ENCODE results near the gene RAP1GDS1. TPM values are rescaled to one million over a fixed set of nuclear protein-coding genes. Genes with fewer than 3 reads are reported as not detected.
A peak's percentile ranks its signal among the peaks of the same experiment; 100 is the strongest.

RAP1GDS1 gene
- total RNA-seq, 1 experiment from 2014 or later: 40.8 TPM

DNA sequence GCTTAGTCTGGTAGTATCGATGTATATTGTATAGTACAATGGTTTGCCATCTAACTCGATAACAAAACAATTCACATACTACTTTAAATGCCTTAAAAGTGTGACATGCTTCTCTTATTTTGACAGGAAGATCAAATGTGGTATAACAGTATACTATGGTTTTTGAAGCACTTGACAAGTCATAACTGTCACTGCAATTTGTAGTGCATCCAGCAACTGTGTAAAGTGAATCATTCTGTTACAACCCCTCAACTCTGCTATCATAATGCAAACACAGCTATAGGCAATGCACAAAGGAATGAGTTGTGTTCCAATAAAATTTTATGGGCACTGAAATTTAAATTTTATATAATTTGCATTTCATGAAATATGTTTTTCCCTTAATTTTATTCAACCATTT is 14.0 kb downstream of the RAP1GDS1 start:
- intact Hi-C loops (cut with micrococcal nuclease): no loop called here
- peaks cover 97% of the 10 kb centered on the region for H3K79me2 ChIP-seq (ENCODE audit: insufficient read depth, low read length)
- H3K4me2 ChIP-seq (ENCODE audit: low read length): no peak overlapping the region
- no peak overlapping the region for H2AFZ ChIP-seq (ENCODE audit: low read depth, low read length, poor library complexity, severe bottlenecking)
- no peak overlapping the region for H3K4me3 ChIP-seq (replicated peaks in 1 of 2; ENCODE audit: low read depth in 1 of 2, low read length in 2 of 2)
- H3K27ac ChIP-seq (ENCODE audit: low read depth, low read length): no peak overlapping the region
- H4K20me1 ChIP-seq (ENCODE audit: insufficient read depth): no peaks in the 10 kb centered on the region
- BruUV-seq (replicated peaks): no TSS peak
- ATAC-seq (no peak), DNase-seq (ENCODE audit: low read depth, low spot score) (no peak)
- H3K9ac ChIP-seq (ENCODE audit: low read length): no peak overlapping the region
- H3K9me3 ChIP-seq (ENCODE audit: control insufficient read depth in 1 of 2, insufficient read depth in 1 of 2, low read depth in 1 of 2, low read length in 2 of 2): no peaks in the 10 kb centered on the region
- TF ChIP-seq, protein P1, sequence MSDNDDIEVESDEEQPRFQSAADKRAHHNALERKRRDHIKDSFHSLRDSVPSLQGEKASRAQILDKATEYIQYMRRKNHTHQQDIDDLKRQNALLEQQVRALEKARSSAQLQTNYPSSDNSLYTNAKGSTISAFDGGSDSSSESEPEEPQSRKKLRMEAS (IDR thresholded peaks at IDR 0.05): no peak
- no peak for TF ChIP-seq SIN3A (IDR thresholded peaks at IDR 0.05; ENCODE audit: low read depth)
- TF ChIP-seq POLR2A (IDR thresholded peaks at IDR 0.05; ENCODE audit: borderline replicate concordance, extremely low read depth, insufficient read depth, insufficient read length): no peak
- no peak for TF ChIP-seq FOSL1 (IDR thresholded peaks at IDR 0.05; ENCODE audit: low read depth)
- no peak for TF ChIP-seq CEBPB (IDR thresholded peaks at IDR 0.05; ENCODE audit: low read depth)
- no peaks in the 10 kb centered on the region for H3K36me3 ChIP-seq (ENCODE audit: control insufficient read depth in 1 of 2, insufficient read depth in 2 of 2, low read length in 2 of 2)
- ChIA-PET RAD21 (ENCODE audit: low non-redundant PET in 1 of 2, low total read pairs in 2 of 2, uncharacterized antibody in 2 of 2, unreplicated experiment in 2 of 2) (no interaction called here), CTCF (no interaction called here), POLR2A (no interaction called here)
- no peaks in the 10 kb centered on the region for H3K27me3 ChIP-seq (ENCODE audit: insufficient read depth, low read length)
- H3K4me1 ChIP-seq (ENCODE audit: control insufficient read depth in 1 of 2, insufficient read depth in 2 of 2, low read length in 2 of 2): no peaks in the 10 kb centered on the region
- no peaks in the 10 kb centered on the region for H3K9me2 ChIP-seq (ENCODE audit: insufficient read depth)

DNA sequence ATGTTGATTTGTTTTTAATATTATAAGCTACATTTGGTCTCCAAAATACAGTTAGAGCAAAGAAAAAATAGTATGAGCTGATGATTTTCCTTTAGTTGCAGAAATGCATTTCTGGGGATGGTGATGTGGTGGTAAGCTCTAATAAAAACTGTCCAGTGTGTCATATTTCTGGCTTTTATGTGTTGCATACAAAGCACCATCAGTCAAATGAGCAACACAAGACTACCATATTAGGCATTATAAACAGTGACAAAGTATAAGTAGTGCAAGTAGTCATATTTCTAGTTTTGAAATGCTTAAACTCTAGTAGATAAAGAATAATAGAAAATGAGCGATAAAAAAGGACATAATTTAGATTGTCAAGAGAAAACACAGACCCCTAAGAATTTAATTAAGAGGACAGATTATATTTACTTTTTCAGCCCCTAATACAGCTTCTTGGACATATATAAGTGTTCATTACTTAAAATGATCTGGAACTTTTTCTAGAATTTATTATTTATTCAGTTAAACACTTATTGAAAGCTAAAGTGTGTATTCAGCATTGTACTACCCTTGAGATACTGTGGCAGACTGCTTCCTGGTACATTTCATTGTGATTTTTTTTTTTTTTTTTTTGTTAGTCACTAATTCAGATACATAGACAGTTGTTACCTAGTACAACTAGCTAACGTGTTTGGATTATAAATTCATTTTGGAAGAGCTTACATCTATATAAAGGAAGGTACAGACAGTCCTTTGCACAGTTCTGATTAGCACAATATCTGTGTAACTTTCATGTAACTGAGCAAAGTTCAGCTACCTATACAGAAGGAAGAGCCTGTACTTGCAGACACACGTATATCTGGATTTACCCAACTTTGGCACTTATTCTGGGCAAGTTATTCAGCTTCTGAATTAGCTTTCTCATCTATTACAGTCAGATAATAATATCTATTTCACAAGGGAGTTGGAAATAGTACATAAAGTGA is 22.3 kb downstream of the RAP1GDS1 start:
- intact Hi-C loops (cut with micrococcal nuclease): no loop called here
- POLR2A ChIA-PET: interaction anchor here (1.0 to 1.1 kb wide), 2 partner anchors 10 to 23 kb away, joined by 3 to 7 read pairs; partner anchors contain the start of gene RAP1GDS1
- H3K79me2 ChIP-seq (ENCODE audit: insufficient read depth, low read length): peaks cover 71% of the 10 kb centered on the region
- TF ChIP-seq RAD21 (IDR thresholded peaks at IDR 0.05; ENCODE audit: low read depth): no peak
- TF ChIP-seq EZH2 (IDR thresholded peaks at IDR 0.05): no peak
- TF ChIP-seq SRF (IDR thresholded peaks at IDR 0.05; ENCODE audit: low read depth): no peak
- TF ChIP-seq EZH2phosphoT487 (IDR thresholded peaks at IDR 0.05; ENCODE audit: borderline replicate concordance): no peak
- TF ChIP-seq ELF1 (IDR thresholded peaks at IDR 0.05; ENCODE audit: borderline replicate concordance, low read depth): no peak
- TF ChIP-seq, protein P2, sequence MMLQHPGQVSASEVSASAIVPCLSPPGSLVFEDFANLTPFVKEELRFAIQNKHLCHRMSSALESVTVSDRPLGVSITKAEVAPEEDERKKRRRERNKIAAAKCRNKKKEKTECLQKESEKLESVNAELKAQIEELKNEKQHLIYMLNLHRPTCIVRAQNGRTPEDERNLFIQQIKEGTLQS (IDR thresholded peaks at IDR 0.05): no peak
- TF ChIP-seq, protein P3, sequence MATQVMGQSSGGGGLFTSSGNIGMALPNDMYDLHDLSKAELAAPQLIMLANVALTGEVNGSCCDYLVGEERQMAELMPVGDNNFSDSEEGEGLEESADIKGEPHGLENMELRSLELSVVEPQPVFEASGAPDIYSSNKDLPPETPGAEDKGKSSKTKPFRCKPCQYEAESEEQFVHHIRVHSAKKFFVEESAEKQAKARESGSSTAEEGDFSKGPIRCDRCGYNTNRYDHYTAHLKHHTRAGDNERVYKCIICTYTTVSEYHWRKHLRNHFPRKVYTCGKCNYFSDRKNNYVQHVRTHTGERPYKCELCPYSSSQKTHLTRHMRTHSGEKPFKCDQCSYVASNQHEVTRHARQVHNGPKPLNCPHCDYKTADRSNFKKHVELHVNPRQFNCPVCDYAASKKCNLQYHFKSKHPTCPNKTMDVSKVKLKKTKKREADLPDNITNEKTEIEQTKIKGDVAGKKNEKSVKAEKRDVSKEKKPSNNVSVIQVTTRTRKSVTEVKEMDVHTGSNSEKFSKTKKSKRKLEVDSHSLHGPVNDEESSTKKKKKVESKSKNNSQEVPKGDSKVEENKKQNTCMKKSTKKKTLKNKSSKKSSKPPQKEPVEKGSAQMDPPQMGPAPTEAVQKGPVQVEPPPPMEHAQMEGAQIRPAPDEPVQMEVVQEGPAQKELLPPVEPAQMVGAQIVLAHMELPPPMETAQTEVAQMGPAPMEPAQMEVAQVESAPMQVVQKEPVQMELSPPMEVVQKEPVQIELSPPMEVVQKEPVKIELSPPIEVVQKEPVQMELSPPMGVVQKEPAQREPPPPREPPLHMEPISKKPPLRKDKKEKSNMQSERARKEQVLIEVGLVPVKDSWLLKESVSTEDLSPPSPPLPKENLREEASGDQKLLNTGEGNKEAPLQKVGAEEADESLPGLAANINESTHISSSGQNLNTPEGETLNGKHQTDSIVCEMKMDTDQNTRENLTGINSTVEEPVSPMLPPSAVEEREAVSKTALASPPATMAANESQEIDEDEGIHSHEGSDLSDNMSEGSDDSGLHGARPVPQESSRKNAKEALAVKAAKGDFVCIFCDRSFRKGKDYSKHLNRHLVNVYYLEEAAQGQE (IDR thresholded peaks at IDR 0.05; ENCODE audit: low read depth): no peak
- no peak for TF ChIP-seq EGR1 (IDR thresholded peaks at IDR 0.05; ENCODE audit: low read depth)
- no peak for TF ChIP-seq ZNF274 (IDR thresholded peaks at IDR 0.05; ENCODE audit: low read depth, low read length)
- no peak for TF ChIP-seq YY1 (IDR thresholded peaks at IDR 0.05; ENCODE audit: extremely low read depth, insufficient replicate concordance, low read depth, low read length)
- TF ChIP-seq CBX3 (IDR thresholded peaks at IDR 0.05; ENCODE audit: low read depth): no peak

More for the DNA sequence above, 22.3 kb downstream of the RAP1GDS1 start:
- Histone ChIP-seq H3K4me2 (ENCODE audit: low read length) (0 out of 2 replicates have a peak overlapping the region, but pooled peaks have one; percentile 56), H4K20me1 (ENCODE audit: insufficient read depth) (no peaks in the 10 kb centered on the region), H3K9ac (ENCODE audit: low read length) (no peak overlapping the region; the same call in 1 of the 2 replicates), H3K9me3 (ENCODE audit: control insufficient read depth in 1 of 2, insufficient read depth in 1 of 2, low read depth in 1 of 2, low read length in 2 of 2) (no peaks in the 10 kb centered on the region), H3K4me3 (replicated peaks in 1 of 2; ENCODE audit: low read depth in 1 of 2, low read length in 2 of 2) (no peak overlapping the region), H3K4me1 (ENCODE audit: control insufficient read depth in 1 of 2, insufficient read depth in 2 of 2, low read length in 2 of 2) (peaks cover 13 to 29% of the 10 kb centered on the region in 2 experiments; a peak in 3 of 4 replicates), H3K36me3 (ENCODE audit: control insufficient read depth in 1 of 2, insufficient read depth in 2 of 2, low read length in 2 of 2) (no peaks in the 10 kb centered on the region), H3K27ac (ENCODE audit: low read depth, low read length) (no peak overlapping the region; the same call in 1 of the 2 replicates), H3K9me2 (ENCODE audit: insufficient read depth) (no peaks in the 10 kb centered on the region), H3K27me3 (ENCODE audit: insufficient read depth, low read length) (no peaks in the 10 kb centered on the region), H2AFZ (ENCODE audit: low read depth, low read length, poor library complexity, severe bottlenecking) (no peak overlapping the region)
- no TSS peak for BruUV-seq (replicated peaks)
- ChIA-PET CTCF (no interaction called here), RAD21 (ENCODE audit: low non-redundant PET in 1 of 2, low total read pairs in 2 of 2, uncharacterized antibody in 2 of 2, unreplicated experiment in 2 of 2) (no interaction called here)
- ATAC-seq (no peak), DNase-seq (ENCODE audit: low read depth, low spot score) (no peak)
